ENCODE results near the gene SALL1. TPM values are rescaled to one million over a fixed set of nuclear protein-coding genes. Genes with fewer than 3 reads are reported as not detected.

Gene SALL1
- total RNA-seq, 6 experiments from 2014 or later, result 10.6 to 15.4 (median 12.6) TPM

DNA sequence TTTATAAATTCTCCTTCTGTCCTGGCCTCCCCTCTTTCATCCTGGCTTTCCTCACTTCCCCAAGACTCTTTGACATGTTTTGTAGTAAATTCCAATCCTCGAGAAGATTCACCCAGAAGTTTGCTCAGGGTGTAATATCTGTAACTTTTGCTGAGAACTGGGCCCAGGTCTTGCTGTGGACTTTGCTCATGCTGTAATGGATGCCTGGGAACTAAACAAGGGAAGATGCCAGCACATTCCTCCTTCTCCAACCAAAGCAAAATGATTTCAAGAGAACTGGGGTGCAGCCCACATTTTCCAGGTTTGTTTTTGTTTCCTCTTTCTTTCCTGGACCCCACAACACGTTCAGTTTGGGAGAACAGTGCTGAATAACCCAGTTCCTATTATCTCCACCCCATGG, 6.6 kb upstream of the SALL1 start:
- TF ChIP-seq, protein P1, sequence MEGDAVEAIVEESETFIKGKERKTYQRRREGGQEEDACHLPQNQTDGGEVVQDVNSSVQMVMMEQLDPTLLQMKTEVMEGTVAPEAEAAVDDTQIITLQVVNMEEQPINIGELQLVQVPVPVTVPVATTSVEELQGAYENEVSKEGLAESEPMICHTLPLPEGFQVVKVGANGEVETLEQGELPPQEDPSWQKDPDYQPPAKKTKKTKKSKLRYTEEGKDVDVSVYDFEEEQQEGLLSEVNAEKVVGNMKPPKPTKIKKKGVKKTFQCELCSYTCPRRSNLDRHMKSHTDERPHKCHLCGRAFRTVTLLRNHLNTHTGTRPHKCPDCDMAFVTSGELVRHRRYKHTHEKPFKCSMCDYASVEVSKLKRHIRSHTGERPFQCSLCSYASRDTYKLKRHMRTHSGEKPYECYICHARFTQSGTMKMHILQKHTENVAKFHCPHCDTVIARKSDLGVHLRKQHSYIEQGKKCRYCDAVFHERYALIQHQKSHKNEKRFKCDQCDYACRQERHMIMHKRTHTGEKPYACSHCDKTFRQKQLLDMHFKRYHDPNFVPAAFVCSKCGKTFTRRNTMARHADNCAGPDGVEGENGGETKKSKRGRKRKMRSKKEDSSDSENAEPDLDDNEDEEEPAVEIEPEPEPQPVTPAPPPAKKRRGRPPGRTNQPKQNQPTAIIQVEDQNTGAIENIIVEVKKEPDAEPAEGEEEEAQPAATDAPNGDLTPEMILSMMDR (IDR thresholded peaks at IDR 0.05), result no peak
- H3K36me3 Mint-ChIP-seq (ENCODE audit: low read depth), result no peaks in the 10 kb centered on the region
- H3K4me3 Mint-ChIP-seq, result no peak overlapping the region; the same call in 1 of the 2 replicates
- H3K9me3 Mint-ChIP-seq, result no peaks in the 10 kb centered on the region
- H3K27me3 Mint-ChIP-seq (ENCODE audit: insufficient read depth), result no peaks in the 10 kb centered on the region; the same call in 1 of the 2 replicates
- H3K4me1 Mint-ChIP-seq (ENCODE audit: low read depth), result peaks cover 65% of the 10 kb centered on the region
- no peak for DNase-seq
- peak overlapping the region; percentile 3; the same call in 1 of the 2 replicates for H3K27ac Mint-ChIP-seq

DNA sequence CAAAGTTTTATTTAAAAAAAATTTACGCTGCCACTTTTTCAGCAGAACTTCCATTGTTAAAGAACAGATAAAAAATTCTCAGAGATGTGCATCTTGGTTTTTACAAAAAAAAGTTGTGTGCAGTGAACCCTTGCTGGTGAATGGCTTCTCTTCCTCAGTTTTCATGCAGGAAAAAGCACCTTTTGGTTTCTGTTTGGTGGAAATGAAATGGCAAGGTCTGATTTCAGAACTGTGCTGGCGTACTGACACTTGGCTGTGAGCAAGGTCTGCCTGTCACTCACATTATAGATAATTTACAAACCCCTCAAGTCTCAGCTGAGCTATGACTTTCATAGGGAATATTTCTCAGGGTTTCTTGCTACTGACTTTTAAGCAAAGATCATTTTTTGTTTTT, 5.7 kb upstream of the SALL1 start:
- TF ChIP-seq, protein P1 (IDR thresholded peaks at IDR 0.05), result no peak
- peak overlapping the region; percentile 76; the same call in 1 of the 2 replicates for H3K4me3 Mint-ChIP-seq
- peaks cover 56% of the 10 kb centered on the region for H3K4me1 Mint-ChIP-seq (ENCODE audit: low read depth)
- H3K36me3 Mint-ChIP-seq (ENCODE audit: low read depth), result no peaks in the 10 kb centered on the region
- H3K27ac Mint-ChIP-seq, result no peak overlapping the region
- no peaks in the 10 kb centered on the region for H3K9me3 Mint-ChIP-seq
- no peaks in the 10 kb centered on the region; the same call in 1 of the 2 replicates for H3K27me3 Mint-ChIP-seq (ENCODE audit: insufficient read depth)
- no peak for DNase-seq

DNA sequence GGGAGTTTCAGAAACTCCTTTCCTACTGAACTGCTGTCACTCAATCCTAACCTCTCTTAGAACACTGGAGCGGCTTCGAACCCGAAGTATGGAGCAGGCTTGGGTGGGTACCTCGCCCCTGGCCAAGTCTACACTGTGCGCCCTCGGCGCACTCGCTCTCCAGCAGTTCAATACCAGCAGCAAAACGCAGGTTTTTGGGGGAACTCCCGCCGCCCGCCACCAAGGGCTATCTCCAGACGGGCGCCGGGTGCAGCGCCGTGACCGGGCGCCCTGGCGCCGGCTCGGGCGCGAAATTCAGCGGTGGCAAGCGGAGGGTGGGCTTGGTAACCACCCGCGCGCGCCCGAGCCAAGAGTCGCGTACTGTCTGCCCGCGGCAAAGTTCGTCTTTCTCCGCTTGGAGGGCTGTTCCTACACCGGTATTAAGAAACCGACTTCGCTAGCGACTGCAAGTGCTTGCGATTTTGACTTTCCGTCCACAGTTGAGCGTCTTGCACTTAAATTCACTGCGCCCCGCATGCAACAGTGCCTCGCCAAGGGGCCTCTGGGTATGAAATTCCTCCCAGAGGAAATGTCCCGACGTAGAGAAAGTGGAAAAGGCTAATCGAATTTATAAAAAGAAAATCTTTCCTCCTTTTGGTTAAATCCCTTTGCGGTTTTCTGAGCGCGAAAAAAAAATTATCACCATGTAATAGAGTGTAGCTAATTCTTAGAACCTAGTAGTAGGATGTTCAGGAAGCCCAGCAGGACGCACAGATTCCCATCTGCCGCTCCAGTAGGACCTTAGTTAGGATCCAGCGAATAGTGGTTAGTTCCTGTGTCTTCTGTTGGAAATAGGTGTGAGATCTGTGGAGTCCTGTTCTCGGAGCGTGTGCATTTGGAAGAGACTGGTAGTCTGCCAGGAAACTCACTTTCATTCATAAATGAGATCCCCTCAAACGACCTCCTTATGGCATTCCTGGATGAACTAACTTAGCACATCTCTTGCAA, 5.0 kb upstream of the SALL1 start:
- Mint-ChIP-seq H3K27me3 (ENCODE audit: insufficient read depth) (no peaks in the 10 kb centered on the region; the same call in 1 of the 2 replicates), H3K4me3 (peak overlapping the region; percentile 76; the same call in 1 of the 2 replicates), H3K36me3 (ENCODE audit: low read depth) (no peaks in the 10 kb centered on the region), H3K4me1 (ENCODE audit: low read depth) (peaks cover 49% of the 10 kb centered on the region), H3K27ac (no peak overlapping the region), H3K9me3 (no peaks in the 10 kb centered on the region)
- no peak for DNase-seq
- TF ChIP-seq, protein P1 (IDR thresholded peaks at IDR 0.05), result no peak

DNA sequence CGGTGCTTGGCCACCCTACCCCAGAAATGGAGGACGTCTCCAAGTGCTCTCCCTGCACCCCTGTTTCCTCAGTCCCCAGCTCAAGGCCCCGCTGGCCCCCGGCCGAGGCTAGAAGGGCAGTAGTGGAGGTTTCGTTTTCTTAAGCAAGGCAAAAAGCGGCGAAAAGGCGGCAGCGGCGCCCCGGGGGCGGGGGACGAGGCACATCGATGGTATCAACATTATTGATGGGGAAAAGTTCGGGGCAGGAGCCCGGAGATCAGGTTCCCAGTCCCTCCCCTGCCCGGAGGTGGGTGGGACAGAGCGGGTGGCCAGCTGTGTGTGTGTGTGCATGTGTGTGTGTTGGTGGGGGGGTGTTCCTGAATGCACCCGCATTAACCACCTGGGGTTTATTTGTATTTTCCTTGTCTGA, 4.1 kb upstream of the SALL1 start:
- no peak for DNase-seq
- TF ChIP-seq, protein P1 (IDR thresholded peaks at IDR 0.05), result no peak
- H3K4me3 Mint-ChIP-seq, result peak overlapping the region; percentile 76; the same call in 1 of the 2 replicates
- H3K27ac Mint-ChIP-seq, result no peak overlapping the region
- H3K4me1 Mint-ChIP-seq (ENCODE audit: low read depth), result peaks cover 43% of the 10 kb centered on the region
- no peaks in the 10 kb centered on the region for H3K36me3 Mint-ChIP-seq (ENCODE audit: low read depth)
- no peaks in the 10 kb centered on the region; the same call in 1 of the 2 replicates for H3K27me3 Mint-ChIP-seq (ENCODE audit: insufficient read depth)
- no peaks in the 10 kb centered on the region for H3K9me3 Mint-ChIP-seq

DNA sequence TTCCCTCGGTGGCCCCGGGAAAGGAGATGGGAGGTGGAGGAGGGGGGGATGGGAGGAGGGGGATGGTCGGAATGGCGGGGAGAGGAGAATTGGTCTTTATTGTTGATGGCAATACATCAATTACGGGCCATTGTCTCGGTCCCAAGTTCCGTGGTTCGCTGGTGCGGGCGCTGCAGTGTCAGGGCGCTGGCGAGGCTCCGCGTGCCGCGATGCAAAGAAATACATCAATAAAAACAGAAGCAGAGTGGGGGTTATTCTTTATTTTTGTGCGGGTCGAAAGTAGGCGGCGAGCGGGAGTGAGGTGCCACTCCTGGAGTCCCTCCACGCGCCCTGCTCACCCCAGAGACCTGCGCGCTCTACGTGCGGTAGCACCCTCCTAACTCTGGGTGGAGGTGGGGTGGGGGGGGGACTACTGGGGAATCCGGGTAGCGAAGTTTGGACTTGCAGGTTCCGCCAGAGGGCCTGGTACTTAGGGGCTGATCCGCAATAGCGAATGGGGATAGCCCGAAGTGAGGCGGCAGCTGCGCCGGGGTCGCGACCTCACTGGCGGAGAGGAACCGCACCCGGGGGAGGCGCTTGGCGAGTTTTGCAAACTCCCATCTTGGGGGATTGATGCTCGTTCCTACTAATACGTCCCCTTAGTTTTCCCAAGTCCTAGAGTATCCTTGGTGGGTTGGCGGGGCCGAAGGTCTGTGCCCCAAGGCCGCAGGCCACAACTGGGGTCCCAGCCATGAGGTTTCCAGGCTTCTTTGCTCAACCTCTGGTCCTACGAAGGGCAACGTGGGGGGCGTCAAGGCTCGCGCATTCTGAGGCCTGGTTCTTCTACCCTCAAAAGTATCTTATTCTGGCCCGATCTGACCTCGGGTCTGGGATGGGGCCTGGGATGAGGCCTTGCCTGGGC, 3.5 kb upstream of the SALL1 start:
- Mint-ChIP-seq H3K36me3 (ENCODE audit: low read depth) (no peaks in the 10 kb centered on the region), H3K27me3 (ENCODE audit: insufficient read depth) (no peaks in the 10 kb centered on the region; the same call in 1 of the 2 replicates), H3K4me1 (ENCODE audit: low read depth) (peaks cover 37% of the 10 kb centered on the region), H3K9me3 (no peaks in the 10 kb centered on the region), H3K27ac (no peak overlapping the region), H3K4me3 (no peak overlapping the region; the same call in 1 of the 2 replicates)
- no peak for DNase-seq
- TF ChIP-seq, protein P1 (IDR thresholded peaks at IDR 0.05), result no peak
